HepG2 (cell line): ENCODE measurements around the gene NEURL4. TPM values are rescaled to one million over a fixed set of nuclear protein-coding genes. Genes with fewer than 3 reads are reported as not detected.

Experiments
- ATAC-seq: fragments of 200-7000 bp; cut with Tn5 transposase; 3 replicates; pipeline ENCODE4 v1.9.1; 2020; ENCODE audit warnings: mild to moderate bottlenecking, moderate library complexity
- BruUV-seq: library from RNA; stranded (reverse); fragments of 400-500 nt; replicated peaks from 2 replicates; lab custom pipeline; 2021; lab: Mats Ljungman, UMichigan
- CTCF ChIA-PET: fragments of 300-600 bp; formaldehyde crosslinking; extraction: SDS; loops from one replicate; lab custom pipeline; 2021; ENCODE audit warnings: low total read pairs, inconsistent platforms, low intra/inter-chr PET ratio; lab: Yijun Ruan, JAX
- POLR2A ChIA-PET: fragments of 350-600 bp; sonication (Branson Sonifier 250); formaldehyde crosslinking; loops from one replicate; lab custom pipeline; 2020; ENCODE audit warnings: antibody characterized with exemption, inconsistent platforms; lab: Yijun Ruan, JAX
- DNase-seq: peaks from one replicate; pipeline ENCODE4 v3.0.0-alpha.2; 2015; ENCODE audit warnings: low spot score
- FAIRE-seq: peaks from 3 replicates; lab custom pipeline; 2011; peaks lifted over from hg19 to GRCh38; lab: Jason Lieb, UNC
- H2AFZ ChIP-seq: one replicate; pipeline ENCODE4 v1.6.1; 2011; ENCODE audit warnings: low read length, inconsistent platforms
- H3K27ac ChIP-seq: fragments of 300-600 bp; 3 replicates; pipeline ENCODE4 v1.8.0; 2011; ENCODE audit warnings: mixed run types, mild to moderate bottlenecking, mixed read lengths, low read length, inconsistent platforms; ENCODE audit not compliant: insufficient read depth; ENCODE audit errors: extremely low read length
- H3K27me3 ChIP-seq, 2 experiments: fragments of 200-600 bp in 1 of 2; 2 replicates in 1 of 2; 3 replicates in 1 of 2; pipeline versions ENCODE4 v1.6.0 to v1.8.0; 2011; ENCODE audit warnings: low read length in 2 of 2, mild to moderate bottlenecking in 2 of 2, moderate library complexity in 2 of 2, inconsistent platforms in 1 of 2; ENCODE audit not compliant: insufficient read depth in 2 of 2, control insufficient read depth in 1 of 2
- H3K36me3 ChIP-seq, 2 experiments: fragments of 200-600 bp in 1 of 2; replicated peaks in 1 of 2; 2 replicates in 1 of 2; 3 replicates in 1 of 2; pipeline versions ENCODE4 v1.5.1 to v1.8.0; 2011; ENCODE audit warnings: low read length in 2 of 2, inconsistent platforms in 1 of 2; ENCODE audit not compliant: insufficient read depth in 2 of 2, control insufficient read depth in 1 of 2
- H3K4me1 ChIP-seq: 2 replicates; pipeline ENCODE4 v1.5.1; 2012; ENCODE audit warnings: low read length, inconsistent platforms; ENCODE audit not compliant: insufficient read depth
- H3K4me2 ChIP-seq: 2 replicates; pipeline ENCODE4 v1.6.0; 2011; ENCODE audit warnings: low read depth, low read length, inconsistent platforms
- H3K4me3 ChIP-seq, 3 experiments: fragments of 200-600 bp in 1 of 3; sonication (generic), shearing (Covaris generic) in 1 of 3; replicated peaks in 1 of 3; 2 replicates each; pipeline ENCODE4 v1.5.1; 2011 to 2016; ENCODE audit warnings: low read length in 3 of 3, inconsistent platforms in 2 of 3, low read depth in 2 of 3, mild to moderate bottlenecking in 2 of 3, control low read depth in 1 of 3, mixed read lengths in 1 of 3; ENCODE audit not compliant: insufficient read depth in 1 of 3
- H3K79me2 ChIP-seq: one replicate; pipeline ENCODE4 v1.6.1; 2011; ENCODE audit warnings: low read length, inconsistent platforms; ENCODE audit not compliant: insufficient read depth
- H3K9ac ChIP-seq: 2 replicates; pipeline ENCODE4 v1.6.0; 2011; ENCODE audit warnings: mild to moderate bottlenecking, low read depth, low read length, inconsistent platforms; ENCODE audit not compliant: insufficient read depth
- H3K9me3 ChIP-seq: 2 replicates; pipeline ENCODE4 v1.5.1; 2012; ENCODE audit warnings: mild to moderate bottlenecking, low read length
- H4K20me1 ChIP-seq: 2 replicates; pipeline ENCODE4 v1.6.0; 2011; ENCODE audit warnings: inconsistent platforms, mild to moderate bottlenecking, low read length, moderate library complexity; ENCODE audit not compliant: insufficient read depth
- CENPX ChIP-seq: sonication (generic); formaldehyde crosslinking; IDR thresholded peaks from 2 replicates; pipeline ENCODE4 v1.9.0; 2021; ENCODE audit warnings: mild to moderate bottlenecking, missing genetic modification reagents, moderate library complexity
- DR1 ChIP-seq: sonication (generic); formaldehyde crosslinking; IDR thresholded peaks from 2 replicates; pipeline ENCODE4 v1.8.0; 2021; ENCODE audit warnings: mild to moderate bottlenecking, missing genetic modification reagents, inconsistent platforms
- ETS1 ChIP-seq: sonication (generic); formaldehyde crosslinking; IDR thresholded peaks from 2 replicates; pipeline ENCODE4 v1.4.0; 2020; ENCODE audit warnings: missing genetic modification reagents
- FOXP1 ChIP-seq, 2 experiments: fragments of 450-650 bp in 1 of 2; IDR thresholded peaks; 2 replicates each; pipeline ENCODE4 v1.6.1; 2017 to 2018; ENCODE audit warnings: antibody characterized with exemption in 1 of 2
- GZF1 ChIP-seq: sonication (generic); formaldehyde crosslinking; IDR thresholded peaks from 2 replicates; pipeline ENCODE4 v1.5.1; 2020; ENCODE audit warnings: mild to moderate bottlenecking, missing genetic modification reagents
- KAT7 ChIP-seq: IDR thresholded peaks from 2 replicates; pipeline ENCODE4 v1.6.1; 2018; ENCODE audit warnings: borderline replicate concordance, missing compliant biosample characterization
- KLF12 ChIP-seq: sonication (generic); formaldehyde crosslinking; IDR thresholded peaks from 2 replicates; pipeline ENCODE4 v1.4.0; 2020; ENCODE audit warnings: missing genetic modification reagents, borderline replicate concordance
- MIER3 ChIP-seq: IDR thresholded peaks from 2 replicates; pipeline ENCODE4 v1.6.1; 2016; ENCODE audit warnings: missing compliant biosample characterization, borderline replicate concordance
- MLLT10 ChIP-seq: sonication (generic); formaldehyde crosslinking; IDR thresholded peaks from 2 replicates; pipeline ENCODE4 v1.4.0; 2020; ENCODE audit warnings: missing genetic modification reagents
- PATZ1 ChIP-seq: sonication (generic); formaldehyde crosslinking; IDR thresholded peaks from 2 replicates; pipeline ENCODE4 v1.4.0; 2020; ENCODE audit warnings: missing genetic modification reagents
- PAX8 ChIP-seq: sonication (generic); formaldehyde crosslinking; IDR thresholded peaks from 2 replicates; pipeline ENCODE4 v1.8.0; 2022; ENCODE audit warnings: mild to moderate bottlenecking, missing genetic modification reagents, borderline replicate concordance
- PLRG1 ChIP-seq: fragments of 450-650 bp; conservative IDR thresholded peaks from 2 replicates; pipeline ENCODE4 v1.6.1; 2016
- POLR2AphosphoS2 ChIP-seq: IDR thresholded peaks from 2 replicates; pipeline ENCODE4 v1.6.1; 2011; ENCODE audit warnings: low read depth, low read length, improper control_type of control experiment
- SMAD3 ChIP-seq: sonication (generic); formaldehyde crosslinking; IDR thresholded peaks from 2 replicates; pipeline ENCODE4 v1.4.0; 2020; ENCODE audit warnings: missing genetic modification reagents
- TRIM24 ChIP-seq: sonication (generic); formaldehyde crosslinking; IDR thresholded peaks from 2 replicates; pipeline ENCODE4 v1.8.0; 2022; ENCODE audit warnings: mild to moderate bottlenecking, missing genetic modification reagents
- ZFYVE20 ChIP-seq: sonication (generic); formaldehyde crosslinking; IDR thresholded peaks from 2 replicates; pipeline ENCODE4 v1.8.0; 2023; ENCODE audit warnings: low read depth, mild to moderate bottlenecking, moderate library complexity, missing genetic modification reagents, borderline replicate concordance
- ZNF260 ChIP-seq: sonication (generic); formaldehyde crosslinking; IDR thresholded peaks from 2 replicates; pipeline ENCODE4 v1.4.0; 2020; ENCODE audit warnings: missing genetic modification reagents, low read depth, mild to moderate bottlenecking, borderline replicate concordance
- ZNF282 ChIP-seq: fragments of 450-650 bp; IDR thresholded peaks from 2 replicates; pipeline ENCODE4 v1.6.1; 2018; ENCODE audit not compliant: partially characterized antibody
- ZNF350 ChIP-seq: sonication (generic); formaldehyde crosslinking; IDR thresholded peaks from 2 replicates; pipeline ENCODE4 v1.4.0; 2020; ENCODE audit warnings: mild to moderate bottlenecking, low read depth, missing genetic modification reagents, borderline replicate concordance
- ZNF451 ChIP-seq: sonication (generic); formaldehyde crosslinking; IDR thresholded peaks from 2 replicates; pipeline ENCODE4 v1.5.0; 2020; ENCODE audit warnings: mild to moderate bottlenecking, missing genetic modification reagents
- ZNF660 ChIP-seq: sonication (generic); formaldehyde crosslinking; IDR thresholded peaks from 2 replicates; pipeline ENCODE4 v1.5.1; 2020; ENCODE audit warnings: mild to moderate bottlenecking, low read depth, missing genetic modification reagents, borderline replicate concordance
- WGBS: methylation state at CpG from one replicate; pipeline ENCODE4 v1.1.6; 2017; ENCODE audit warnings: low lambda C conversion rate; 5-methylcytosine and 5-hydroxymethylcytosine counted together
- in situ Hi-C: cut with HindIII; loops from 2 replicates; pipeline ENCODE4 v1.10.0; 2017; ENCODE audit warnings: low pct_unique_long_range_greater_than_20kb; ENCODE audit not compliant: extremely low pct_ligation_motif_present
- intact Hi-C: fragments of 100-400 bp; cut with micrococcal nuclease; formaldehyde crosslinking; loops from one replicate; pipeline ENCODE4 v1.10.0; 2022; ENCODE audit not compliant: unreplicated experiment
- polyA plus RNA-seq, 8 experiments: library from polyadenylated mRNA; depleted of rRNA in 3 of 8; stranded (reverse) in 7 of 8; unstranded in 1 of 8; fragments of >200 nt; fragmentation: Illumina TruSeq in 4 of 8; extraction: Trizol in 4 of 8; gene quantifications; 2 replicates each; pipeline versions ENCODE4 v1.2.1 to v1.2.3, GENCODE V29; 2011 to 2016; ENCODE audit warnings: low read depth in 4 of 8, missing spikeins in 1 of 8, mixed read lengths in 1 of 8; ENCODE audit not compliant: insufficient read depth in 1 of 8
- total RNA-seq, 5 experiments: library from RNA; depleted of rRNA; stranded (reverse); fragments of >200 nt; fragmentation: Illumina TruSeq; extraction: Trizol; gene quantifications; 2 replicates each; pipeline ENCODE4 v1.2.3, GENCODE V29; 2016; ENCODE audit warnings: low read depth in 1 of 5

Gene NEURL4
- total and polyA plus RNA-seq, 2 of the 13 experiments (the other 11 are each of a cell fraction or from before 2014, with no cell fraction given), result 14.8 to 15.7 TPM

- in situ Hi-C loops (no loop called here), intact Hi-C loops (no loop called here)
- CTCF ChIA-PET, result no interaction called here
- Histone ChIP-seq H4K20me1 (peaks cover 37% of the 10 kb centered on the region), H3K9me3 (no peaks in the 10 kb centered on the region), H3K9ac (peak within 1 kb of the TSS; percentile 94), H3K27me3 (no peaks in the 10 kb centered on the region), H3K4me1 (peaks cover 38% of the 10 kb centered on the region), H3K79me2 (peaks cover 40% of the 10 kb centered on the region), H3K4me3 (peak within 1 kb of the TSS; percentile 64 to 84 (median 77)), H2AFZ (no peak within 1 kb of the TSS), H3K36me3 (peaks cover 14 to 27% of the 10 kb centered on the region in 2 experiments), H3K4me2 (peak within 1 kb of the TSS; percentile 90), H3K27ac (peak within 1 kb of the TSS; percentile 96)
- WGBS, result 1% methylated on average over 11 of the region's 64 CpGs
- POLR2A ChIA-PET, result no interaction called here
- DNase-seq, result peak; percentile 100
- BruUV-seq, result TSS peak; percentile 76
- ATAC-seq, result peak; percentile 80
- peak; percentile 100 for FAIRE-seq
- TF ChIP-seq KAT7 (CRISPR knock-in tag) (no peak), ZNF260 (CRISPR knock-in tag) (no peak), PAX8 (CRISPR knock-in tag) (no peak), POLR2AphosphoS2 (no peak; the same call in 1 of the 2 replicates), ZFYVE20 (CRISPR knock-in tag) (no peak), FOXP1 (IDR thresholded peaks at IDR 0.05) (no peak), FOXP1 (CRISPR knock-in tag; IDR thresholded peaks at IDR 0.05) (no peak), DR1 (CRISPR knock-in tag) (peak; percentile 63), SMAD3 (CRISPR knock-in tag) (no peak; the same call in 1 of the 2 replicates), ZNF660 (CRISPR knock-in tag) (no peak), PATZ1 (CRISPR knock-in tag) (peak; percentile 81), ETS1 (CRISPR knock-in tag) (no peak), ZNF451 (CRISPR knock-in tag) (no peak), ZNF282 (no peak), ZNF350 (CRISPR knock-in tag) (0 out of 2 replicates have a peak, but pooled peaks have one; percentile 52), MLLT10 (CRISPR knock-in tag) (no peak), MIER3 (CRISPR knock-in tag) (no peak), KLF12 (CRISPR knock-in tag) (peak; percentile 74), CENPX (CRISPR knock-in tag) (no peak), PLRG1 (no peak), GZF1 (CRISPR knock-in tag) (no peak), TRIM24 (CRISPR knock-in tag) (no peak)
Measured at GRCh38 chr17:7306911-7307685, 22.0 kb downstream of the NEURL4 start, which contains the start of gene EIF5A. Gene EIF5A (plus strand): TSS chr17:7307628. CDS start chr17:7309636, 2,008 bp downstream.
